DOHH2 (cell line): ENCODE results near the gene NPAS2.

ENCODE experiments used
- H3F3A ChIP-seq: fragments of 200-600 bp; sonication (generic), shearing (Covaris generic); 2 replicates; pipeline ENCODE4 v1.6.0; 2016; ENCODE audit warnings: antibody characterized with exemption, mild to moderate bottlenecking; ENCODE audit not compliant: control insufficient read depth, insufficient read depth
- H3K27ac ChIP-seq: fragments of 200-600 bp; sonication (generic); 2 replicates; pipeline ENCODE4 v1.5.1; 2014; ENCODE audit warnings: low read depth, mild to moderate bottlenecking, low read length, moderate library complexity
- H3K27me3 ChIP-seq: fragments of 200-600 bp; sonication (generic); 2 replicates; pipeline ENCODE4 v1.6.1; 2014; ENCODE audit warnings: mild to moderate bottlenecking, low read length, mixed read lengths; ENCODE audit not compliant: control insufficient read depth
- H3K36me3 ChIP-seq: fragments of 200-600 bp; sonication (generic); 2 replicates; pipeline ENCODE4 v1.6.1; 2014; ENCODE audit warnings: mild to moderate bottlenecking, low read length, moderate library complexity, mixed read lengths; ENCODE audit not compliant: control insufficient read depth
- H3K4me1 ChIP-seq: fragments of 200-600 bp; sonication (generic); 2 replicates; pipeline ENCODE4 v1.6.1; 2014; ENCODE audit warnings: mild to moderate bottlenecking, low read length, mixed read lengths; ENCODE audit not compliant: control insufficient read depth
- H3K4me2 ChIP-seq: fragments of 200-600 bp; sonication (generic); 2 replicates; pipeline ENCODE4 v1.6.0; 2014; ENCODE audit warnings: mild to moderate bottlenecking, low read length, moderate library complexity
- H3K4me3 ChIP-seq: fragments of 200-600 bp; sonication (generic); 2 replicates; pipeline ENCODE4 v1.5.1; 2014; ENCODE audit warnings: mild to moderate bottlenecking, low read length, mixed read lengths
- H3K79me2 ChIP-seq: fragments of 200-600 bp; sonication (generic); 2 replicates; pipeline ENCODE4 v1.6.1; 2014; ENCODE audit warnings: mild to moderate bottlenecking, low read length, mixed read lengths; ENCODE audit not compliant: control insufficient read depth
- H3K9me2 ChIP-seq: fragments of 200-600 bp; sonication (generic); replicated peaks from 2 replicates; pipeline ENCODE4 v1.6.1; 2014; ENCODE audit warnings: mild to moderate bottlenecking, low read length, mixed read lengths; ENCODE audit not compliant: control insufficient read depth
- H3K9me3 ChIP-seq: fragments of 200-600 bp; sonication (generic); 2 replicates; pipeline ENCODE4 v1.6.1; 2014; ENCODE audit warnings: antibody characterized with exemption, low read length, mixed read lengths; ENCODE audit not compliant: control insufficient read depth, insufficient read depth
- H4K20me1 ChIP-seq: fragments of 200-600 bp; sonication (generic); 2 replicates; pipeline ENCODE4 v1.6.0; 2014; ENCODE audit warnings: low read depth, mild to moderate bottlenecking, antibody characterized with exemption, low read length, moderate library complexity; ENCODE audit not compliant: control insufficient read depth, insufficient read depth
- CTCF ChIP-seq: fragments of 200-600 bp; sonication (generic); IDR thresholded peaks from one replicate; pipeline ENCODE4 v1.5.1; 2014; ENCODE audit warnings: antibody characterized with exemption, mild to moderate bottlenecking, low read depth, low read length; ENCODE audit not compliant: poor library complexity, severe bottlenecking
- EZH2phosphoT487 ChIP-seq: fragments of 200-600 bp; sonication (generic); IDR thresholded peaks from 2 replicates; pipeline ENCODE4 v1.6.1; 2017; ENCODE audit warnings: borderline replicate concordance, mild to moderate bottlenecking, antibody characterized with exemption, low read length, moderate library complexity, mixed read lengths

Gene NPAS2

GRCh38 chr2:101026923-101027469, 207.1 kb downstream of the NPAS2 start:
- H3K27ac ChIP-seq: no peak overlapping the region
- H3K4me2 ChIP-seq: no peak overlapping the region
- H3K36me3 ChIP-seq: no peaks in the 10 kb centered on the region
- H4K20me1 ChIP-seq: no peaks in the 10 kb centered on the region
- no peaks in the 10 kb centered on the region for H3F3A ChIP-seq
- no peaks in the 10 kb centered on the region for H3K9me2 ChIP-seq
- no peaks in the 10 kb centered on the region for H3K27me3 ChIP-seq
- H3K4me3 ChIP-seq: no peak overlapping the region
- H3K4me1 ChIP-seq: no peaks in the 10 kb centered on the region
- no peaks in the 10 kb centered on the region for H3K9me3 ChIP-seq
- TF ChIP-seq CTCF: no peak
- TF ChIP-seq EZH2phosphoT487: no peak
- H3K79me2 ChIP-seq: no peaks in the 10 kb centered on the region

- H3K9me2 ChIP-seq: no peaks in the 10 kb centered on the region
- no peaks in the 10 kb centered on the region for H3K9me3 ChIP-seq
- H3F3A ChIP-seq: no peaks in the 10 kb centered on the region
- no peaks in the 10 kb centered on the region for H3K36me3 ChIP-seq
- H3K27ac ChIP-seq: no peak overlapping the region
- H3K27me3 ChIP-seq: no peaks in the 10 kb centered on the region
- TF ChIP-seq EZH2phosphoT487: no peak
- no peak for TF ChIP-seq CTCF
- H3K4me1 ChIP-seq: no peaks in the 10 kb centered on the region
- no peak overlapping the region for H3K4me3 ChIP-seq
- H3K79me2 ChIP-seq: no peaks in the 10 kb centered on the region
- no peak overlapping the region for H3K4me2 ChIP-seq
- H4K20me1 ChIP-seq: no peaks in the 10 kb centered on the region
Observed at GRCh38 chr2:101027852-101028251, 207.9 kb downstream of the NPAS2 start.

GRCh38 chr2:101030866-101031554, 211.1 kb downstream of the NPAS2 start:
- H3K9me3 ChIP-seq: no peaks in the 10 kb centered on the region
- no peaks in the 10 kb centered on the region for H3F3A ChIP-seq
- no peaks in the 10 kb centered on the region for H3K4me1 ChIP-seq
- no peaks in the 10 kb centered on the region for H3K9me2 ChIP-seq
- no peak overlapping the region for H3K4me3 ChIP-seq
- H3K4me2 ChIP-seq: no peak overlapping the region
- no peaks in the 10 kb centered on the region for H3K27me3 ChIP-seq
- H3K36me3 ChIP-seq: no peaks in the 10 kb centered on the region
- no peaks in the 10 kb centered on the region for H3K79me2 ChIP-seq
- no peak for TF ChIP-seq CTCF
- no peak for TF ChIP-seq EZH2phosphoT487
- H3K27ac ChIP-seq: no peak overlapping the region
- H4K20me1 ChIP-seq: no peaks in the 10 kb centered on the region
